Central memory CD8-positive, alpha-beta T cell (primary cell): ENCODE measurements around the gene CMPK2.

Source experiments
- ATAC-seq: fragments of 150-1000 bp; cut with Tn5 transposase; replicated peaks from 2 replicates; pipeline ENCODE4 v1.10.0; 2022; ENCODE audit warnings: mild to moderate bottlenecking, moderate FRiP score, moderate number of reproducible peaks; ENCODE audit not compliant: poor library complexity, severe bottlenecking; ENCODE audit errors: extremely low read depth
- DNase-seq, 2 donors: peaks; one replicate each; pipeline ENCODE4 v3.0.0; 2021; ENCODE audit warnings: low spot score in 2 of 2
- H3K27ac Mint-ChIP-seq: one replicate; pipeline ENCODE4 v1.8.0; 2022; ENCODE audit warnings: low read depth, mild to moderate bottlenecking, moderate library complexity, mixed read lengths
- H3K27me3 Mint-ChIP-seq: one replicate; pipeline ENCODE4 v1.8.0; 2022; ENCODE audit warnings: mixed read lengths
- H3K36me3 Mint-ChIP-seq: one replicate; pipeline ENCODE4 v1.8.0; 2022; ENCODE audit warnings: mild to moderate bottlenecking, moderate library complexity, mixed read lengths; ENCODE audit not compliant: insufficient read depth
- H3K4me1 Mint-ChIP-seq: one replicate; pipeline ENCODE4 v1.8.0; 2022; ENCODE audit warnings: mixed read lengths
- H3K4me3 Mint-ChIP-seq: one replicate; pipeline ENCODE4 v1.8.0; 2022; ENCODE audit warnings: mild to moderate bottlenecking, moderate library complexity, mixed read lengths
- H3K9me3 Mint-ChIP-seq: one replicate; pipeline ENCODE4 v1.8.0; 2022; ENCODE audit warnings: mixed read lengths

CMPK2 gene

DNA sequence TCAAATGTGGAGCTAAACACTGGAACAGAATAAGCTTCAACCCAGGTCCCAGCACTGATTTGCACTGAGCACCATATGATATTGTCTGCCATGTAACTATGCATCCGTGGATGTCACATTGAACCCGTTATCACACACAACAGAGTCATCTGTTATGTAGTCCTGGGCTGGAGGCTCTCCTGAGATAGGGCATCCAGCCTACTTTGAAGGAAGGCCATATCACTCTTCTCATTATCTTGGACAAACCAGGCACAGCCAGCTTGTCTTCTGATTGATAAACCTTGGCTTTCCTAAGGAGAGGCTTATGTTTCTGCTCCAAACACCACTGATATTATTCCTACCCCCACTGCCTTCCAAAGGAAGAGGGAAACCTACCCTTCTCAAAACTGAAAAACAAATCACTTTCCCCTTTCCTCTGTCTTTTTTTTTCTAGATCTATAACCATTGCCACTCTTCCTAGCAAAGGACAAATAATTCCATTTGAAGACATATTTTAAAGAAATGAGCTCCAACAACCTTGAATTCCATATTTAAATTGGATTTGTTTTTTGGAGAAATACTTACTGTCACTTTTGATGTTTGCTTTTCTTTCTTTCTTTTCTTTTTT lies 28.3 kb upstream of the CMPK2 start:
- Mint-ChIP-seq H3K36me3 (peaks cover 6% of the 10 kb centered on the region), H3K27me3 (no peaks in the 10 kb centered on the region), H3K4me3 (no peak overlapping the region)

DNA sequence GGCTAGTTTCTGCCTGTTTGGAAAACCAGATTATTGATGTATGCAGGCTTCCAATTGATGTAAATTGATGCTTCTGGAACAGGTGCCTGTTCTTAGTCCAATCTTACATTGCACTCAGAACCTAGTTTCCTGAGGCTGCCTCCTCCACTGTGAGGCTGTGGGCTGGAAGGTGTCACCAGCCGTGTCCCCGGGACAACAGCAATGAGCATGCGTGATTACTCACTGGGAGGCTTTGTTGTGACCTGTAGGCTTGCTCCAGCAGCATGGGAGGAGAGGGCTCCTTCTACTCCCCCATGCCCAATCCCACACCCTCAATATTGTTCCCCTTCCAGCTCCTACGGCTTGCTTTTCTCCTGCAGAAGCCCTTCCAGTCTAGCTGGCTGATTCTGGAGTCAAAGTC lies 23.0 kb upstream of the CMPK2 start:
- no peak for ATAC-seq
- Mint-ChIP-seq H3K27ac (no peak overlapping the region), H3K36me3 (peaks cover 4% of the 10 kb centered on the region), H3K4me3 (no peak overlapping the region), H3K4me1 (no peaks in the 10 kb centered on the region), H3K9me3 (no peaks in the 10 kb centered on the region), H3K27me3 (no peaks in the 10 kb centered on the region)
- DNase-seq = no peak

More for the DNA sequence above, 28.3 kb upstream of the CMPK2 start:
- ATAC-seq (no peak), DNase-seq (no peak)
- Mint-ChIP-seq H3K9me3 (no peaks in the 10 kb centered on the region), H3K4me1 (no peaks in the 10 kb centered on the region), H3K27ac (peak overlapping the region; percentile 25)

DNA sequence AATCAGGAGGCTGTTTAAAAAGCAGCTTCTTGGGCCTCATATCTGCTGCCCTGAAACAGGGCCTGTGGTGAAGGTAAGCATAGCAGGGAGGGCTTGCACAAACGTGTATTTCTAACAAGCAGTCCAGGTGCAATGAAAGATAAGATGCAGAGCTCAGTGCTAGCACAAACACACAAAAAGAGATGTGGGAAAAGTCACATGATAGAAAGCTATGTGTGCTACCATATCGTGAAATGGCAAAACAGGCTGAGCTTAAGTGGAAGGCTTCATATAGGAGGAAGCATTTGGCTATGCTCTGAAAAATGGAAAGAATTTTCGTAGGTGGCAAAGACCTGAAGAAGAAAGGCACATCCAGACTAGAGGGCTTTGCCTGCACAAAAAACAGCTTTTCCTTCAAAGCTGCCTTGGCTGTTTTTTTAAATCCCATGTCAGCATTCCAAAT lies 22.1 kb upstream of the CMPK2 start:
- DNase-seq = no peak
- no peaks in the 10 kb centered on the region for H3K27me3 Mint-ChIP-seq
- H3K4me1 Mint-ChIP-seq = no peaks in the 10 kb centered on the region
- no peak overlapping the region for H3K4me3 Mint-ChIP-seq
- peaks cover 2% of the 10 kb centered on the region for H3K36me3 Mint-ChIP-seq
- no peak for ATAC-seq
- H3K9me3 Mint-ChIP-seq = no peaks in the 10 kb centered on the region
- no peak overlapping the region for H3K27ac Mint-ChIP-seq

DNA sequence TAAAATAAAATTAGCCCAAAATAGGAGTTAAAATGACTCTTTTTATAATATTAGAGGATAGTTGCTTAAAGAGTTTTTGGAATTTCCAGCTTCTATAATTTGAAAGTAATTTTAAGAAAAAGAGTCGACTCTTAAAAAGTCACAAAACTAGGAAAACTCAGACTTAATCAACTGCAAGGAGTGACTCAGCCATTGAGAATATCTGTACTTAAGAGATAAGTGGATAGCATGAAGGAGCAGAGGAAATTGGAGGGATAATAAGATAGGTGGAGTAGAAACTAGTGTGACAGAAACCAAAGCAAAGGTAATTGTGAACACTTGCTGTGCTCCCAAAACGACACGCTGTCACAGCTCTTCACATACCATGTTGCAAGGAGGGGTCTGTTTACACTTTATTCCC lies 20.3 kb upstream of the CMPK2 start:
- no peak overlapping the region for H3K4me3 Mint-ChIP-seq
- no peak for ATAC-seq

DNA sequence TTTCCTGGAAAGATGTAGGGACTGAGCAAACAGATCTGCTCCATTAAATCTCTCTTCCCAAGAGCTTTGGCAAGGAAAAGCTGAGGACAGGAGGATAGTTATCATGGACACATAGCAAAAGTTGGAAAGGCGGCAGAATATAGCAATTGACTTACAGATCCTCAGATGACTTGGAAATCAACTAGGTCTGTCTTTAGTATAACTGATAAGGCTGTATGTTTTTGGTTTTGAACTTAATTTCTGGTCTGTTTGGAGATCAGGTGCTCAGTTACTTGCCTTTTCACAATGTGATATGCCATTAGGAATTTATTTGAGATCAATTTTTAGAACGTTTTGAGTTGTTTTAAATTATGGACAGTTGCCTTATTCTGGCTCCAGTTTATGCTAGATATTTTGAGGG lies 19.8 kb upstream of the CMPK2 start:
- Mint-ChIP-seq H3K36me3 (peaks cover 2% of the 10 kb centered on the region), H3K27me3 (no peaks in the 10 kb centered on the region), H3K27ac (no peak overlapping the region), H3K4me3 (no peak overlapping the region), H3K4me1 (peaks cover 8% of the 10 kb centered on the region), H3K9me3 (no peaks in the 10 kb centered on the region)
- no peak for ATAC-seq
- DNase-seq = no peak

More for the DNA sequence above, 20.3 kb upstream of the CMPK2 start:
- Mint-ChIP-seq H3K27ac (no peak overlapping the region), H3K9me3 (no peaks in the 10 kb centered on the region), H3K27me3 (no peaks in the 10 kb centered on the region), H3K4me1 (peaks cover 4% of the 10 kb centered on the region), H3K36me3 (peaks cover 2% of the 10 kb centered on the region)
- no peak for DNase-seq

DNA sequence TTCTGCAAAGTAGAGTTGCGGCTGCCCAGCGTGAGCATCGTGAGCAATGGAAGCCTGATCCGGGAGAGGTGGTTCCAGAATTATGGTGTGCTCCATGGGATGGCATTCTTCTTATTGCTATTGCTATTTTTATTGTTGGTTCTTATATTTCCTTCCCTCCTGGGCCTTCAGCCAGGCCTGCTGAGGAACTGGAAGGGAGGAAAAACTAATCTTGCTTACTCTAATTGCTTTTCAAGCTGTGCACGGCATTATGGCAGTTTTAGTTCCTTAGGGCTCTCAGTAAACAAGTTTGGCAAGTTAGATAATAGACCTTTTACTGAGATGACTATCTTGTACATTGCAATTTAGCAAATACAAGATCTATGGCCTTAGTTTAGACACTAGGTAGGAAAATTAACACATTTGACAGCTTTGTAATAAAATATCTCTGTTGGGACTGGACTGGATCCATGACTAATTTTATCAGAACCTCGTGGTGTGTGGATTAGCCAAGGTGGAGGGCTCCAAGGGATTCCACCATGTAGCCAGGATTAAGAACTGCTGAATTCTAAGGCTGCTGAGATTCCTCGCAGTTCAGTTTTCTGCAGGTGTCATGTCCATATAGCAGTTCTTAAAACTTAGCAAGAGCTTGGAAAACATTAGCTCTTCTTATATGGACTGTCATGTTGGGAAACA lies 17.9 kb upstream of the CMPK2 start:
- Mint-ChIP-seq H3K27ac (no peak overlapping the region), H3K4me1 (peaks cover 28% of the 10 kb centered on the region), H3K27me3 (no peaks in the 10 kb centered on the region), H3K9me3 (no peaks in the 10 kb centered on the region), H3K36me3 (no peaks in the 10 kb centered on the region), H3K4me3 (no peak overlapping the region)
- DNase-seq (no peak), ATAC-seq (no peak)

DNA sequence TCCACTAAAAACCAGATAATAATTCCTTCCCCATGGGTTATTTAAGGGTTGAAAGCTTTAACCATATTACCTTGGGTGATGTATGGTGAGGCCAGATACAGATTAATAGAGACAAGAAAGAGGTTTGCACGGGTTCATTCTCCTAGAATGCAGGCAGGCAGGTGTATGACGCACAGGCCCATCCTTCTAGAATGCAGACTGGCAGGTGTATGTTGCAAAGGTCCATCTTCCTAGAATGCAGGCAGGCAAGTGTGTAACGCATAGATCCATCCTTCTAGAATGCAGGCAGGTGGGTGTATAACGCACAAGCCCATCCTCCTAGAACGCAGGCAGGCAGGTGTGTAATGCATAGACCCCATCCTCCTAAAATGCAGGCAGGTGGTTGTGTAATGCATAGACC lies 15.8 kb upstream of the CMPK2 start:
- Mint-ChIP-seq H3K4me1 (peaks cover 36% of the 10 kb centered on the region), H3K27me3 (no peaks in the 10 kb centered on the region), H3K36me3 (no peaks in the 10 kb centered on the region), H3K4me3 (no peak overlapping the region), H3K27ac (no peak overlapping the region), H3K9me3 (no peaks in the 10 kb centered on the region)
- no peak for DNase-seq
- no peak for ATAC-seq

DNA sequence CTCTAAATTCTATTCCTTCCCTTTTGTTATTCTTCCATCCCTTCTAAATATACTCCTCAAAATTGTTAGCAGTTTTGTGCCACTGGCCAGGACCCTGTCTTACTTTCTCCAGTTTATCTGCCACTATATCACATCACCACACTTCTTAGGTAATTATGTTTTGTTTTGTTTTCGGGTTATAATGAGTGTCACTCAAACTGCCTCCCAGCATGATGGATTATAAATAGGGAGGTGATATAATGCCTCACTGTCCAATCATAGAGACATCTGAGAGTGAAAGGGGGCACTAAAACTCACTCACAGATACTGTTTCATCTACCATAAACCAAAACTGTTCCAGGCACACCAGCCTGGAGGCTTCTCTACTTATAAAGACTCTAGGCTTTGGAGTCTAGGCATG lies 15.3 kb upstream of the CMPK2 start:
- H3K27ac Mint-ChIP-seq = peak overlapping the region; percentile 59
- no peak for DNase-seq
- H3K4me1 Mint-ChIP-seq = peaks cover 36% of the 10 kb centered on the region
- H3K27me3 Mint-ChIP-seq = no peaks in the 10 kb centered on the region
- H3K36me3 Mint-ChIP-seq = no peaks in the 10 kb centered on the region
- ATAC-seq = no peak
- H3K9me3 Mint-ChIP-seq = no peaks in the 10 kb centered on the region
- H3K4me3 Mint-ChIP-seq = peak overlapping the region; percentile 19

DNA sequence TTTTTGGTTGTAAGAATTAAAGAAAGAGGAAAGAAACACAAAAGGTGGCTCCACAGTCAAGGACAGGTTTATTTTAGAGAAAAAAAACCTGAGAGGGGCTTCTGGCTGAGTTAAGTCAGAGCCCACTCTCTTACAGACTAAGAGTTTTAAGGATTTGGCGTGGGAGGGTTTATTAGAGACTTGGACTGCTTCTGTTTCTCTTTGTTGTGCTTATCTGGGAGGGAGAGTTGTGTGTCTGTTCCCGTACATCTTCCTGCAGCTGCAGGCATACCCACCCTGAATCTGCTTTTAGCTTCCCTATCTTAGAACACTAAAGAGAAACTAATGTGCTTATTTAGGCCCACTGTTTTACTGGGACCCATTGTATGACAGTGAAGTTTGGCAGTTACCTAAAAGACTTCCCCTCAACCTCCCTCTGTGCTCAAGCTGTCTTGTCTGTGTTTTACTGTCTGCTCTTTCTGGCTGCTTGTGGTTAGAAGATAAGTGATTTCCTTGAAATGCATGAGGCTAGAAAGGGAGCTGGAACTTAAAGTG lies 14.6 kb upstream of the CMPK2 start:
- Mint-ChIP-seq H3K27ac (peak overlapping the region; percentile 59), H3K27me3 (no peaks in the 10 kb centered on the region), H3K4me3 (peak overlapping the region; percentile 47), H3K36me3 (no peaks in the 10 kb centered on the region), H3K9me3 (no peaks in the 10 kb centered on the region), H3K4me1 (peaks cover 36% of the 10 kb centered on the region)
- no peak for DNase-seq
- peak; percentile 31 for ATAC-seq

DNA sequence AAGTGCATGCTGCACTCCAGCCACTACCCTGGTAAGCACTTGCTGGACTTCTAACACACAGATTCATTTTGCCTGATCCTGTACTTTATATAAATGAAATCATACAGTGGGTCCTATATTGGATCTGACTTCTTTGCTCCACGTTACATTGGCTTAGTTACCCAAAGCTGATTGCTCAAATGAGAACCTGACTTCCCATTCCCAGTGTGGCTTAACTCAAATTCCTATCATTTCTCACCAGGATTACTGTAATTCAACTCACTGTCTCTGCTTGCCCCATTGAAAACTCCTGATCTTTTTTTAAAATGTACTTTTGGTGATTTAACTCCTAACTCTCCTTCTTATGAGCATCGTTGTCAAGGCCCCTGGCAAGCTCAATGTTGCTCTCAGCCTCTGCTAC lies 13.3 kb upstream of the CMPK2 start:
- H3K27ac Mint-ChIP-seq = peak overlapping the region; percentile 84
- DNase-seq (no peak), ATAC-seq (no peak)
- no peaks in the 10 kb centered on the region for H3K27me3 Mint-ChIP-seq
- no peaks in the 10 kb centered on the region for H3K36me3 Mint-ChIP-seq
- peak overlapping the region; percentile 71 for H3K4me3 Mint-ChIP-seq
- H3K9me3 Mint-ChIP-seq = no peaks in the 10 kb centered on the region
- H3K4me1 Mint-ChIP-seq = peaks cover 36% of the 10 kb centered on the region

DNA sequence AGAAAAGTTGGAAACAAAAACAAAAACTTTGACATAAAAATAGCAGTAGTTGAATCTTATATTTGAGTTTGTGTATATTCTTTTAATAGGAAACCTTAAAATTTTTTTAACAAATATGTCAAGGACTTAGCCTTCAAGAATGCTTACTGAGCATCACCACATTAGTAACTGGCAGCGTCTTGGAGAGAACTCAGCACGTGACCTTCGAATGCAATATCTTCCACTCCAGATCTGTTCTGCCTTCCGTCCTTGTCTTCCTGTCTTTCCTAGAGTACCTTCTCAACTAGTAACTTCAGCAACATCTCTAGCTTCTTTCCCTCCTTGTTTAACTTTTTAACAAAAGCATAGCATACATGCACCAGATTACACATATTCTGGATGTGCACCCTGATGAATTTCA lies 12.8 kb upstream of the CMPK2 start:
- Mint-ChIP-seq H3K27me3 (no peaks in the 10 kb centered on the region), H3K9me3 (no peaks in the 10 kb centered on the region), H3K27ac (peak overlapping the region; percentile 82), H3K36me3 (no peaks in the 10 kb centered on the region), H3K4me1 (peaks cover 36% of the 10 kb centered on the region), H3K4me3 (peak overlapping the region; percentile 71)
- no peak for DNase-seq
- no peak for ATAC-seq

DNA sequence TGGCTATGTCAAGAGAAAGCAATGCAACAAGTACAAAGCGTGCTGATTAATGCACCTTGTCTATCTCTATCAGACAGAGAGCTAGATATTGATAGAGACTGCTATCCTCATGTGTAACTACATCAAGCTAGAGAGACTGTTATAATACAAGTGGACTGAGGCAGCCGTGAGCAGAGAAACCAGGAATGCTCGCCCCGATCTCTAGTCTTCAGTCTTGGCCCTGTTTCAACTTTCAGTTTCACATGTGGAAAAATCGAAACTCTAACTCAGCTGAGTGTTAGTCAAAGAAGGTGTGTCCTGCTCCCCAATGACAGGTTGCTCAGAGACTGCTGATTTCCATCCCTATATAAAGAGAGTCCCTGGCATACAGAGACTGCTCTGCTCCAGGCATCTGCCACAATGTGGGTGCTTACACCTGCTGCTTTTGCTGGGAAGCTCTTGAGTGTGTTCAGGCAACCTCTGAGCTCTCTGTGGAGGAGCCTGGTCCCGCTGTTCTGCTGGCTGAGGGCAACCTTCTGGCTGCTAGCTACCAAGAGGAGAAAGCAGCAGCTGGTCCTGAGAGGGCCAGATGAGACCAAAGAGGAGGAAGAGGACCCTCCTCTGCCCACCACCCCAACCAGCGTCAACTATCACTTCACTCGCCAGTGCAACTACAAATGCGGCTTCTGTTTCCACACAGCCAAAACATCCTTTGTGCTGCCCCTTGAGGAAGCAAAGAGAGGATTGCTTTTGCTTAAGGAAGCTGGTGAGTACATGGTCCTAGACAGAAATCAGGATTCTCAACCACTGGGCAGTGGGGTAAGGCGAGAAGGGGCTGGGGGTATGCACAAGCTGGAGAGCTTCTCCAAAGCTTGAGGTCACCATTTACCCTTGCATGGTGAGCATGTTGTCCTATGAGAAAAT lies 11.9 kb upstream of the CMPK2 start, which contains the start of gene RSAD2:
Gene RSAD2 (plus strand): TSS at position 376 of the 903 bp plus-strand sequence. CDS start 24 bp downstream, at position 400.
- no peaks in the 10 kb centered on the region for H3K27me3 Mint-ChIP-seq
- DNase-seq = peak in 1 of 2 donors; percentile 13
- ATAC-seq = peak; percentile 86
- H3K36me3 Mint-ChIP-seq = no peaks in the 10 kb centered on the region
- H3K4me1 Mint-ChIP-seq = peaks cover 36% of the 10 kb centered on the region
- H3K4me3 Mint-ChIP-seq = peak within 1 kb of the TSS; percentile 85
- no peaks in the 10 kb centered on the region for H3K9me3 Mint-ChIP-seq
- peak within 1 kb of the TSS; percentile 82 for H3K27ac Mint-ChIP-seq
